HG03558 (cell line): ENCODE data around the gene ZNF513.

ENCODE experiments used
- ATAC-seq: cut with Tn5 transposase; IDR thresholded peaks from one replicate; pipeline ENCODE4 v1.9.1; 2021; ENCODE audit warnings: moderate number of reproducible peaks; ENCODE audit not compliant: unreplicated experiment; ENCODE audit errors: extremely low read depth

ZNF513 gene

GRCh38 chr2:27390822-27391679, 10.5 kb upstream of the ZNF513 start:
- no peak for ATAC-seq

GRCh38 chr2:27381577-27382181, 1.1 kb upstream of the ZNF513 start:
- no peak for ATAC-seq

DNA sequence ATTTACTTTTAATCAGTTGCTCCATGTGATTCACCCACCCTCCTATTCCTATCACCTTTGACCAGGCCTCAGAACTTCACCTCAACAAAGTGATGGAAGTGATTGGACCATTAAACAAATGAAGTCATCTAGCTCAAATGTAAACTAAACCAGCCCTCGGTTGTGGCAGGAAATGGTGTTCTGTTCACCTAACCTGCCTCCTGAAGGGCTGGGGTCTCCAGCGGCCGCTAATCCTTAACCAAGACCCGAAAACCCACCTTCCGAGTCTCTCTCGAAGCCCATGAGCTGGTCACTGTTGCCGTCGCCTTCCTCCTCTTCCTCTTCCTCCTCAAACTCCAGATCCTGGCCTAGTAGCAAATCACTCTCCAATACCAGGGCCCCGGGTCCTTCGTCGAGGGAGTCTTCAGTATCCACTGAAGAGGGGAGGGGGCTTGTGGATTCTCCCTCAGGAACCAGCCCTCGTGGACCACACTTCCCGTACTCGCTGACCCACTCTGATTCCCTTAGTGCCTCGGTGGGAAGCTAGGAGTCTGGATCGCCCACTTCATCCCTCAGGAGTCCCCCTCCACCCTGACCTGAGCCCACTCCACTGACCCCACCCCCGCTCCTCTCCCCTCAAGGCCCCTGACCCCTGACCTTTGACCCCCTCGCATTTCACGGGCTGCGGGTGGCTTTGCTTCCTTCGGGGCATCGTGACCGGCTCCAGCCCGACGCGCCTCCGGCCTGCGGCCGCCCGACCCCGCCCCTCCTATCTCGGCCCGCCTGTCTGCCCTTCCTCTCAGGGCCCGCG, 503 bp downstream of the ZNF513 start:
- no peak for ATAC-seq

GRCh38 chr2:27379383-27379835, 1.1 kb downstream of the ZNF513 start:
- no peak for ATAC-seq

DNA sequence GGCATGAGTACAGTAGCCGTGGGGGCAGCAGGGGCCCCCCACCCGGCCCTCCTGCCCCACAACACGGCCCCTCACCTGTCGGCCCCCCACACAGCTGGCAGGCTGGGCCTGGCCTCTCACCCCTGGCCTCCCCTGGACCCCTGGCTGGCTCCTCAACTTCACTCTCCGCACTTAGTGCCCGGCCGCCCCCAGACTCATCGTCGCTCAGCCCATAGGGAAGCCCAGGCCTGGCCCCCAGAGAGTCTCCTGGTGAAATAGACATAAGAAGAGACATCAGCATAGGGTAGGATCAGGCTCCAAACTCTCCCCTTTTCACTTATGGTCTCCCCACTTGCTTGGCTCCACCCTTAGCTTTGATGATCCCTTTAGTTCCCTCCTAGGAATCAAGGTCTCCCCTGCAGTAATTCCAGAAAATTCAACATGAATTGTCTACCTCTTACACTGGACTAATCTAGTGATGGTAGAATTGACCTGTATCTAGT, 1.7 kb downstream of the ZNF513 start:
- ATAC-seq = no peak

- no peak for ATAC-seq
Observed at GRCh38 chr2:27378096-27378808, 2.3 kb downstream of the ZNF513 start.

- no peak for ATAC-seq
Observed at GRCh38 chr2:27377618-27378095, 2.9 kb downstream of the ZNF513 start.

GRCh38 chr2:27376866-27377617, 3.5 kb downstream of the ZNF513 start:
- no peak for ATAC-seq

- no peak for ATAC-seq
Observed at GRCh38 chr2:27376151-27376865, 4.2 kb downstream of the ZNF513 start.

DNA sequence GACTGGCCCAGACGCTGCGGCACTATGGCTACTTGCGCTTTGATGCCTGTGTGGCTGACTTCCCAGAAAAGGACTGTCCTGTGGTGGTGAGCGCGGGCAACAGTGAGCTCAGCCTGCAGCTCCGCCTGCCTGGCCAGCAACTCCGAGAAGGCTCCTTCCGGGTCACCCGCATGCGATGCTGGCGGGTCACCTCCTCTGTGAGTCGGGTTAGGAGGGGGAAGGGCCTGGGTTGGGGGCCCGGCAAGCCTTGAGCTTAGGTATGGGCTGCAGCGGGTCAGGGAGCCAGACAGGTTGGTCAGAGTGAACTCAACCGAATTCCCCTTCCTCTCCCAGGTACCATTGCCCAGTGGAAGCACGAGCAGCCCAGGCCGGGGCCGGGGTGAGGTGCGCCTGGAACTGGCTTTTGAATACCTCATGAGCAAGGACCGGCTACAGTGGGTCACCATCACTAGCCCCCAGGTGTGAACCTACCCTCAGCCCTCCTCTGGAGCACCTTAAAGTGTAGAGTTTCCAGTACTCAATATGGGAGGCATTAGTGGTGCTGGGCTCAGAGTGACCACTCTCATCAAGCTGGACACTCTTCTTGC, 4.9 kb downstream of the ZNF513 start:
- ATAC-seq = no peak

DNA sequence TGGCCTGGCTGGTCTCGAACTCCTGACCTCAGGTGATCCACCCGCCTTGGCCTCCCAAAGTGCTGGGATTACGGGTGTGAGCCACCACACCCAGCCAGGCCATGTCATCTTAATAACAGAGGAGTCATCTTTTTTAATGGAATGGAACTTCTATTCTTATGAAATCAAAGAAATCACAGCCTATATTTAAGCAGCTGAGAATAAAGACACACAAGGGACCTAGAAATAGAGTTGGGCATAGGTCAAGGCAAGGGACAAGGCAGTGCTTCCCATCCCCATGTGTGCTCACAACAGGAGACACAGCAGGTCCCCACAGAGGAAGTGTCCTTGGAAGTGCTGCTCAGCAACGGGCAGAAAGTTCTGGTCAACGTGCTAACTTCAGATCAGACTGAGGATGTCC, 7.0 kb downstream of the ZNF513 start:
- ATAC-seq = no peak

DNA sequence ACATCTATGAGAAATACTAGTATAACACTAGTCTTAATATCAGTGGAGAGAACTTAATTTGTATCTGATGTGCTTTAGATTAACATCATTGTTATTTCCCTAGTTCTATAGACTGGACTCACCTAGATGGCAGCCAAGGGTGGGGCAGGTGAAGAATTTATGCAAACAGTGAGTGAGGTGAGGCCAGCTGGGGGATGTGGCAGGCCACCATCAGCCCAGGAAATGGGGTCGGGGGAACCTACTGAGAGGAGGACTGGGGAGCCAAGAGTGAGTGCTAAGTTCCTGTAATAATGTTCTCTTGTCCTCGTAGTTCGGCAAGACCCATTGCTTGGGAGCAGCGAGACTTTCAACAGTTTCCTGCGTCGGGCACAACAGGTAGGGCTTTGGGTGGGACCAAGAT, 7.6 kb downstream of the ZNF513 start:
- ATAC-seq = no peak

GRCh38 chr2:27370816-27371620, 9.5 kb downstream of the ZNF513 start:
- peak; percentile 3 for ATAC-seq

GRCh38 chr2:27370026-27370815, 10.3 kb downstream of the ZNF513 start, which contains the start of the genes EIF2B4 and SNX17:
Gene EIF2B4, minus strand, starts transcription at chr2:27370338. Its CDS starts 24 bp downstream, at chr2:27370314.
Gene SNX17, plus strand, starts transcription at chr2:27370616. Its CDS starts 128 bp downstream, at chr2:27370744.
- peak; percentile 78 for ATAC-seq

GRCh38 chr2:27369471-27370025, 11.0 kb downstream of the ZNF513 start:
- no peak for ATAC-seq

- ATAC-seq = no peak
Observed at GRCh38 chr2:27363933-27364332, 16.6 kb downstream of the ZNF513 start.
